Measurements from ENCODE around the gene TRMT61A. TPM values are rescaled to one million over a fixed set of nuclear protein-coding genes. Genes with fewer than 3 reads are reported as not detected.
A peak's percentile ranks its signal among the peaks of the same experiment; 100 is the strongest.

Gene TRMT61A
- 10.8 and 12.4 TPM in 2 replicates for total RNA-seq (ENCODE audit: low replicate concordance)
- long read RNA-seq, partial matches to known transcripts: 0 of 4 reads
- long read RNA-seq, other reads (novel, unspliced or antisense): 0 of 4 reads

DNA sequence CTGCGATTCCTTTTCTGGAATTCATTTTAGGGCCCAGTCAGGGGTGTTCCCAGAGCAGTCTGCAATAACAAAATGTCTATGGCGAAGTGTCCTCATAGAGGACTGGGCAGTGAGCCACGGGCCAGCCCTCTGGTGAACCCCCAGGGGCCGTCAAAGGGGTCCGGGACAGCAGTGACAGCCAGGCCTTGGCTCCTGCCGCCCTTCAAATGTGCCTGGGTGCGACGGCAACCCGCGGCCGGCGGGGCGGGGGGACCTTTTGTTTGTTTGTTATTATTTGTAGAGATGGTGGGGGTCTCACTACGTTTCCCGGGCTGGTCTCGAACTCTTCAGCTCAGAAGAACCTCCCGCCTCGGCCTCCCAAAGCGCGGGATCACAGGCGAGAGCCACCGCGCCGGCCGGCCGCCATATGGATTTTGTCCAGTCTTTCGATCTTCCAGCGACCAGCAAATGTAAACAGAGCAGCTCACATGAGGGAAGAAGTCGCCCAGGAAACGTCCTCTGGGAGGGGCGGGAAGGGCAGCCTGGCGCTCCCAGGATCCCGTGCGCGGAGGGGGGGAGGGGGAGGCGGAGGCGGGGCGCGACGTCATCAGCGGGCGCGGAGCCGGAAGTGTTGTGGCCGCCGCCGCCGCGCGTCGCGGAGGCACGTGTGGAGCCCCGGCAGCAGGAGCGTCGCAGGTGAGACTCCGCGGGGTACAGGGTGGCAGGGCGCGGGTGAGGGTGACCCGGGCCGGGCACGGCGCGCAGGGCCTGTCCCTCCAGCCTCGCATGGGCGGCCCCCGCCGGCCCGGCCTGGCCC, at the start of gene TRMT61A:
Gene TRMT61A, plus strand, starts transcription at position 610 of the 796 bp plus-strand sequence. CDS start 783 bp downstream, outside the sequence.
- TF ChIP-seq, protein P1, sequence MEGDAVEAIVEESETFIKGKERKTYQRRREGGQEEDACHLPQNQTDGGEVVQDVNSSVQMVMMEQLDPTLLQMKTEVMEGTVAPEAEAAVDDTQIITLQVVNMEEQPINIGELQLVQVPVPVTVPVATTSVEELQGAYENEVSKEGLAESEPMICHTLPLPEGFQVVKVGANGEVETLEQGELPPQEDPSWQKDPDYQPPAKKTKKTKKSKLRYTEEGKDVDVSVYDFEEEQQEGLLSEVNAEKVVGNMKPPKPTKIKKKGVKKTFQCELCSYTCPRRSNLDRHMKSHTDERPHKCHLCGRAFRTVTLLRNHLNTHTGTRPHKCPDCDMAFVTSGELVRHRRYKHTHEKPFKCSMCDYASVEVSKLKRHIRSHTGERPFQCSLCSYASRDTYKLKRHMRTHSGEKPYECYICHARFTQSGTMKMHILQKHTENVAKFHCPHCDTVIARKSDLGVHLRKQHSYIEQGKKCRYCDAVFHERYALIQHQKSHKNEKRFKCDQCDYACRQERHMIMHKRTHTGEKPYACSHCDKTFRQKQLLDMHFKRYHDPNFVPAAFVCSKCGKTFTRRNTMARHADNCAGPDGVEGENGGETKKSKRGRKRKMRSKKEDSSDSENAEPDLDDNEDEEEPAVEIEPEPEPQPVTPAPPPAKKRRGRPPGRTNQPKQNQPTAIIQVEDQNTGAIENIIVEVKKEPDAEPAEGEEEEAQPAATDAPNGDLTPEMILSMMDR (conservative IDR thresholded peaks at IDR 0.05): no peak
- Mint-ChIP-seq H3K9me3 (no peaks in the 10 kb centered on the region), H3K36me3 (no peaks in the 10 kb centered on the region), H3K4me3 (peak within 1 kb of the TSS; percentile 97), H3K4me1 (ENCODE audit: unreplicated experiment) (peaks cover 20% of the 10 kb centered on the region), H3K27me3 (peaks cover 4% of the 10 kb centered on the region), H3K27ac (peak within 1 kb of the TSS; percentile 96)
- DNase-seq (ENCODE audit: extremely low spot score, unreplicated experiment): peak; percentile 85

DNA sequence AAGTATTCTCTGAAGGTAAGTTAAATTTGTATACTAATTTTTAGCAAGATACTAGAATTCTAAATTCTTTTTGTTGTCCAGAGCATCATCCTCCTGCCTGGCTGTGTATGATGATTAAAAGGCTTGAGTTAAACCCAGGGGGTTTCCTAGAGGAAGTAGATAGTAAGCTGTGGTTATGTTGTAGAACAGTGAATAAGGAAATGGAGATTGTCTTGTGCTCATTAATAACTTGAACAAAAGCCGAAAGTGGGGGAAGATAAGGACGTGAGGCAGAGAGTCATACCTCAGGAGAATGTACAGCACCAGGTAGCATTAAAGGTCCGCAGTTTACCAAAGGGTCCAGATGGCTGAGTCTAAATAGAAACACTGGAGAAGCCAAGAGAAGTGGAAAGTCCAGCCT, 48.4 kb upstream of the TRMT61A start:
- Mint-ChIP-seq H3K9me3 (no peaks in the 10 kb centered on the region), H3K27ac (no peak overlapping the region), H3K36me3 (peaks cover 36% of the 10 kb centered on the region), H3K27me3 (no peaks in the 10 kb centered on the region), H3K4me3 (no peak overlapping the region), H3K4me1 (ENCODE audit: unreplicated experiment) (no peaks in the 10 kb centered on the region)
- DNase-seq (ENCODE audit: extremely low spot score, unreplicated experiment): no peak
- TF ChIP-seq, protein P1 (conservative IDR thresholded peaks at IDR 0.05): no peak

DNA sequence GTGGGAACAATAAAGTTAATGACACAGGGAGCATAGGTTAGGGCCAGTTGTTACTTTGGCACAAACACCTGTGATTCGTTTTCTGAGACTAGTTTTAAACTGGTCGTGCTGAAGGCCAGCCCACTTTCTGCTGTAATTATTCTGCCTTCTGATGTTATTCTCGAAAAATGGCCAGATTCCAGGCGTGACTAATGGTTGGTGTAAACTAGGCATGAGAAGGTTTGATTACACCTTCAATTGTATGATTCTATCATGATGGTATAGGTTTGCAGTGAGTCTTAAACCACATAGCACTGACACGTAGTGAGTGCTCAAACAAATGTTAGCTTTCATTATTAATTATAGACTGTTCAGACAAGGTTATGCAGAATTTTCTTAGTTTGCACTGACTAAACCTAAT, 45.4 kb upstream of the TRMT61A start:
- Mint-ChIP-seq H3K36me3 (peaks cover 33% of the 10 kb centered on the region), H3K4me3 (no peak overlapping the region), H3K4me1 (ENCODE audit: unreplicated experiment) (peaks cover 5% of the 10 kb centered on the region), H3K9me3 (no peaks in the 10 kb centered on the region), H3K27ac (no peak overlapping the region), H3K27me3 (no peaks in the 10 kb centered on the region)
- no peak for DNase-seq (ENCODE audit: extremely low spot score, unreplicated experiment)
- TF ChIP-seq, protein P1 (conservative IDR thresholded peaks at IDR 0.05): no peak

DNA sequence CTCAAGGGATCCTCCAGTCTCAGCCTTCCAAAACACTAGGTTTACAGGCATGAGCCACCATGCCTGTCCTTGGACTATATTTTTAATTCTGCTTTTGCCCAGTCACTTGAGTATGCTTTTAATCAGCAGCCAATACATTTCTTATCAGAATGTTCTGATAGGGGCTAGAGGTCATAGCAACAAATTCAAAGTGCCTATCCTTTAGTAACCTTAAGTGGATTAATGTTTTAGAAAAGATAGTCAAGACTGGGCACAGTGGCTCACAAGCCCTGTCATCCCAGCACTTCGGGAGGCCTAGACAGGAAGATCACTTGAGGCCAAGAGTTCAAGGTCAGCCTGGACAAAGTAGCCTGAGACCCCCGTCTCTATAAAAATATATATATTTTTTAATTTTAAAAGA, 43.5 kb upstream of the TRMT61A start:
- no peak overlapping the region for H3K27ac Mint-ChIP-seq
- TF ChIP-seq, protein P1 (conservative IDR thresholded peaks at IDR 0.05): no peak
- H3K4me3 Mint-ChIP-seq: no peak overlapping the region
- peaks cover 31% of the 10 kb centered on the region for H3K36me3 Mint-ChIP-seq
- H3K9me3 Mint-ChIP-seq: no peaks in the 10 kb centered on the region
- no peak for DNase-seq (ENCODE audit: extremely low spot score, unreplicated experiment)
- H3K4me1 Mint-ChIP-seq (ENCODE audit: unreplicated experiment): peaks cover 13% of the 10 kb centered on the region
- no peaks in the 10 kb centered on the region for H3K27me3 Mint-ChIP-seq

DNA sequence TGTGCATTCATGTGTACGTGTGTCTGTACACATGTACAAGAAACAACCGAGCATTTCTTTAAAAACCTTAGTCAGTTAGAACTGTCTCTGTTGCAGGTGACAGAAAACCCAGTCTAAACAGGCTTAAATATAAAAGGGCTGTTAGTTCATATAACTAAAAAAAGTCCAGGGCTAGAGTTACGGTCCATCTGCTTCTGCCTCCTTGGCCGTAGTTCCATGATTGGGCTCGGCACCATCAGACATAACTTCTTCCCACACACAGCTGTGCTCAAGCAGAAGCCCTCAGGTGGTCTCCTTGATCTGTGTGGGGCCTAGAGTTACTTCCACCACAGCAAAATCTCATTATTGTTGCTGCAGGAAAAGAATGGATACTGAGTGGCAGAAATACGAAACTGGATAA, 40.9 kb upstream of the TRMT61A start:
- Mint-ChIP-seq H3K4me1 (ENCODE audit: unreplicated experiment) (peaks cover 13% of the 10 kb centered on the region), H3K27ac (no peak overlapping the region), H3K4me3 (no peak overlapping the region), H3K36me3 (peaks cover 30% of the 10 kb centered on the region), H3K9me3 (no peaks in the 10 kb centered on the region), H3K27me3 (no peaks in the 10 kb centered on the region)
- TF ChIP-seq, protein P1 (conservative IDR thresholded peaks at IDR 0.05): no peak
- no peak for DNase-seq (ENCODE audit: extremely low spot score, unreplicated experiment)
